SK-N-SH (cell line): Measurements from ENCODE around the gene ZNF79. TPM values are rescaled to one million over a fixed set of nuclear protein-coding genes. Genes with fewer than 3 reads are reported as not detected.

Experiments used
- CTCF ChIA-PET: fragments of 300-600, 350-600 bp; formaldehyde crosslinking; extraction: SDS; loops from one replicate; lab custom pipeline; 2021; lab: Yijun Ruan, JAX
- POLR2A ChIA-PET: fragments of 350-600 bp; sonication (Branson Sonifier 250); formaldehyde crosslinking; extraction: SDS; loops from one replicate; lab custom pipeline; 2020; ENCODE audit warnings: antibody characterized with exemption, inconsistent platforms; lab: Yijun Ruan, JAX
- DNase-seq: peaks from one replicate; pipeline ENCODE4 v3.0.0; 2012
- H2AFZ ChIP-seq: fragments of 200-600 bp; sonication (generic); 2 replicates; pipeline ENCODE4 v1.8.1; 2016; ENCODE audit warnings: antibody characterized with exemption, mild to moderate bottlenecking, low read depth
- H3F3A ChIP-seq: fragments of 200-600 bp; sonication (generic); replicated peaks from 2 replicates; pipeline ENCODE3; 2016; ENCODE audit warnings: antibody characterized with exemption, mild to moderate bottlenecking; ENCODE audit not compliant: insufficient read depth
- H3K27ac ChIP-seq, 2 experiments: fragments of 200-500 bp in 1 of 2; fragments of 200-600 bp in 1 of 2; sonication (Bioruptor generic) in 1 of 2; sonication (generic), shearing (Covaris generic) in 1 of 2; 2 replicates each; pipeline versions ENCODE4 v1.5.1 to v1.6.1; 2014 to 2016; ENCODE audit warnings: low read depth in 2 of 2, inconsistent platforms in 1 of 2, low read length in 1 of 2, mild to moderate bottlenecking in 1 of 2, mixed read lengths in 1 of 2
- H3K27me3 ChIP-seq: fragments of 200-600 bp; sonication (generic), shearing (Covaris generic); 2 replicates; pipeline ENCODE4 v1.6.1; 2016; ENCODE audit warnings: mixed run types; ENCODE audit not compliant: insufficient read depth
- H3K36me3 ChIP-seq, 2 experiments: fragments of 200-500 bp in 1 of 2; fragments of 200-600 bp in 1 of 2; sonication (Bioruptor generic) in 1 of 2; sonication (generic) in 1 of 2; replicated peaks in 1 of 2; 2 replicates each; pipeline versions ENCODE3 to v1.5.1; 2014 to 2016; ENCODE audit warnings: low read length in 1 of 2, mild to moderate bottlenecking in 1 of 2; ENCODE audit not compliant: insufficient read depth in 2 of 2, control insufficient read depth in 1 of 2
- H3K4me1 ChIP-seq, 2 experiments: fragments of 200-500 bp in 1 of 2; fragments of 200-600 bp in 1 of 2; sonication (Bioruptor generic) in 1 of 2; sonication (generic), shearing (Covaris generic) in 1 of 2; 2 replicates each; pipeline versions ENCODE4 v1.5.1 to v1.6.1; 2014 to 2016; ENCODE audit warnings: low read depth in 1 of 2, low read length in 1 of 2, mixed run types in 1 of 2; ENCODE audit not compliant: insufficient read depth in 2 of 2, control insufficient read depth in 1 of 2
- H3K4me2 ChIP-seq: fragments of 200-600 bp; sonication (generic), shearing (Covaris generic); 2 replicates; pipeline ENCODE4 v1.6.1; 2017; ENCODE audit warnings: mixed run types
- H3K4me3 ChIP-seq, 2 experiments: fragments of 200-500 bp in 1 of 2; fragments of 200-600 bp in 1 of 2; sonication (Bioruptor generic) in 1 of 2; sonication (generic), shearing (Covaris generic) in 1 of 2; 2 replicates each; pipeline versions ENCODE4 v1.5.1 to v1.8.1; 2014 to 2016; ENCODE audit warnings: low read depth in 2 of 2, inconsistent platforms in 1 of 2, low read length in 1 of 2, mild to moderate bottlenecking in 1 of 2, mixed read lengths in 1 of 2, moderate library complexity in 1 of 2
- H3K79me2 ChIP-seq: fragments of 200-600 bp; sonication (generic); 2 replicates; pipeline ENCODE4 v1.8.1; 2017; ENCODE audit warnings: mild to moderate bottlenecking; ENCODE audit not compliant: insufficient read depth
- H3K9ac ChIP-seq: fragments of 200-600 bp; sonication (generic); 2 replicates; pipeline ENCODE4 v1.6.1; 2017; ENCODE audit warnings: mixed run types
- H3K9me2 ChIP-seq: fragments of 200-600 bp; sonication (generic); 2 replicates; pipeline ENCODE4 v1.6.1; 2017; ENCODE audit warnings: mixed run types
- H3K9me3 ChIP-seq: fragments of 200-600 bp; sonication (generic); 2 replicates; pipeline ENCODE4 v1.6.1; 2017; ENCODE audit warnings: mixed run types, mild to moderate bottlenecking, moderate library complexity
- H4K20me1 ChIP-seq: fragments of 200-600 bp; sonication (generic); 2 replicates; pipeline ENCODE4 v1.6.1; 2017; ENCODE audit warnings: mild to moderate bottlenecking, mixed run types; ENCODE audit not compliant: insufficient read depth
- CTCF ChIP-seq: fragments of 200-600 bp; sonication (generic); IDR thresholded peaks from 2 replicates; pipeline ENCODE4 v1.6.1; 2017; ENCODE audit warnings: antibody characterized with exemption, mild to moderate bottlenecking, moderate library complexity
- ELF1 ChIP-seq: IDR thresholded peaks from 2 replicates; pipeline ENCODE4 v1.4.0; 2012
- FOSL2 ChIP-seq: IDR thresholded peaks from 2 replicates; pipeline ENCODE4 v1.4.0; 2012; ENCODE audit warnings: low read depth, mild to moderate bottlenecking, moderate library complexity, borderline replicate concordance
- FOXJ3 ChIP-seq: sonication (generic); formaldehyde crosslinking; IDR thresholded peaks from 2 replicates; pipeline ENCODE4 v1.5.1; 2020; ENCODE audit warnings: mild to moderate bottlenecking, missing genetic modification reagents
- IRF3 ChIP-seq: fragments of 150-350 bp; IDR thresholded peaks from 2 replicates; pipeline ENCODE4 v1.6.1; 2016; ENCODE audit warnings: mild to moderate bottlenecking, low read depth, low read length
- MEF2A ChIP-seq: IDR thresholded peaks from 2 replicates; pipeline ENCODE4 v1.4.0; 2012; ENCODE audit warnings: low read depth, borderline replicate concordance
- NRF1 ChIP-seq: IDR thresholded peaks from 2 replicates; pipeline ENCODE4 v1.6.1; 2012; ENCODE audit warnings: low read depth, mild to moderate bottlenecking, low read length
- POLR2AphosphoS5 ChIP-seq: IDR thresholded peaks from 2 replicates; pipeline ENCODE4 v1.6.1; 2012; ENCODE audit warnings: low read depth, low read length
- RFX5 ChIP-seq: IDR thresholded peaks from 2 replicates; pipeline ENCODE4 v1.6.1; 2012; ENCODE audit warnings: mild to moderate bottlenecking, improper control_type of control experiment, low read length
- ZBTB33 ChIP-seq: IDR thresholded peaks from 2 replicates; pipeline ENCODE4 v1.4.0; 2012; ENCODE audit warnings: low read depth, borderline replicate concordance
- WGBS: methylation state at CpG from one replicate; pipeline ENCODE4 v1.1.6; 2017; ENCODE audit warnings: low lambda C conversion rate; 5-methylcytosine and 5-hydroxymethylcytosine counted together
- polyA plus RNA-seq, 3 experiments: library from polyadenylated mRNA; depleted of rRNA; stranded (reverse); fragments of >200 nt; gene quantifications; 2 replicates each; pipeline ENCODE4 v1.2.3, GENCODE V29; 2012

Gene ZNF79
- polyA plus RNA-seq, 1 of the 3 experiments (the other 2 are of a cell fraction), result 4.6 TPM

- no peaks in the 10 kb centered on the region for H3K27me3 ChIP-seq
- H3K36me3 ChIP-seq, result peaks cover 0 to 22% of the 10 kb centered on the region in 2 experiments
- no peaks in the 10 kb centered on the region for H3K9me2 ChIP-seq
- H3K4me3 ChIP-seq, result no peak overlapping the region
- H3K9ac ChIP-seq, result no peak overlapping the region
- 87% methylated on average over 12 of the region's 13 CpGs for WGBS
- H3K4me2 ChIP-seq, result no peak overlapping the region
- peaks cover 0 to 7% of the 10 kb centered on the region in 2 experiments; a peak in 1 of 4 replicates for H3K4me1 ChIP-seq
- H4K20me1 ChIP-seq, result no peaks in the 10 kb centered on the region
- no peaks in the 10 kb centered on the region for H3K9me3 ChIP-seq
- no peak overlapping the region; a peak in 1 of 4 replicates for H3K27ac ChIP-seq
- CTCF ChIA-PET, result interaction anchor here (1.0 to 1.7 kb wide), 5 partner anchors 8 to 40 kb away, joined by 3 to 5 read pairs (median 3); partner anchors contain the start of gene SLC2A8
- POLR2A ChIA-PET, result interaction anchor here (1.3 kb wide), 1 partner anchor 9 kb away, joined by 3 read pairs; no protein-coding TSS in a partner anchor
- H3F3A ChIP-seq, result no peaks in the 10 kb centered on the region
- TF ChIP-seq FOSL2 (no peak), NRF1 (no peak), FOXJ3 (no peak), ZBTB33 (no peak)
- TF ChIP-seq, all 33 proteins: peak for 0
- no peak for DNase-seq
- Histone ChIP-seq H2AFZ (no peak overlapping the region), H3K79me2 (no peaks in the 10 kb centered on the region)
Observed at GRCh38 chr9:127406799-127407491, 17.2 kb upstream of the ZNF79 start.

- peaks cover 0 to 19% of the 10 kb centered on the region in 2 experiments for H3K36me3 ChIP-seq
- CTCF ChIA-PET, result interaction anchor here (1.0 to 1.7 kb wide), 4 partner anchors 9 to 41 kb away, joined by 3 to 5 read pairs (median 3); no protein-coding TSS in a partner anchor
- DNase-seq, result no peak
- no peaks in the 10 kb centered on the region for H3K79me2 ChIP-seq
- no peak overlapping the region for H3K9ac ChIP-seq
- no peak overlapping the region for H3K27ac ChIP-seq
- TF ChIP-seq RFX5 (no peak), POLR2AphosphoS5 (no peak), IRF3 (no peak), ELF1 (no peak), MEF2A (no peak), CTCF (no peak)
- TF ChIP-seq, all 33 proteins: peak for 0
- Histone ChIP-seq H3F3A (no peaks in the 10 kb centered on the region), H3K9me3 (no peaks in the 10 kb centered on the region), H2AFZ (no peak overlapping the region), H3K4me1 (peaks cover 0 to 7% of the 10 kb centered on the region in 2 experiments; a peak in 1 of 4 replicates), H3K4me2 (no peak overlapping the region), H3K4me3 (no peak overlapping the region), H3K9me2 (no peaks in the 10 kb centered on the region), H3K27me3 (no peaks in the 10 kb centered on the region), H4K20me1 (no peaks in the 10 kb centered on the region)
- POLR2A ChIA-PET, result interaction anchor here (0.6 to 1.3 kb wide), 2 partner anchors 8 to 44 kb away, joined by 3 read pairs; no protein-coding TSS in a partner anchor
- WGBS, result 93% methylated on average over 6 of the region's 6 CpGs
Observed at GRCh38 chr9:127407492-127407843, 16.7 kb upstream of the ZNF79 start.
